Measurements from ENCODE around the gene VPS72. TPM values are rescaled to one million over a fixed set of nuclear protein-coding genes. Genes with fewer than 3 reads are reported as not detected.
"Not testable (repeated sequence)": the region's sequence is repeated elsewhere in the genome, so short reads cannot be mapped to it uniquely, and the experiment has no call there.

The VPS72 gene
- polyA plus RNA-seq, 4 donors = 66.6 to 74.2 (median 71.6) TPM

DNA sequence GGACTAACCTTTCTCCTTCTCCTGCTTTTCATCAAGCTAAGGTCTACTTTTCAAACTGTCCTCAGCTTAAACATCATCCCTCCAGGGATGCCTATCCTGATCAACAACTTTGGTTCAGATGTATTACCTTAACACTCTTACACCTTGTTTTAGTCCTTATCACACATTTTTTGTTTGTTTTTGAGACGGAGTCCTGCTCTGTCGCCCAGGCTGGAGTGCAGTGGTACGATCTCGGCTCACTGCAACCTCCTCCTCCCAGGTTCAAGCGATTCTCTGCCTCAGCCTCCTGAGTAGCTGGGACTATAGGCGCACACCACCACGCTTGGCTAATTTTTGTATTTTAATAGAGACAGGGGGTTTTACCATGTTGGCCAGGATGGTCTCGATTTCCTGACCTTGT is 1.3 kb downstream of the VPS72 start:
- not testable (repeated sequence) for DNase-seq (ENCODE audit: low read depth in 4 of 4, low spot score in 2 of 4)

DNA sequence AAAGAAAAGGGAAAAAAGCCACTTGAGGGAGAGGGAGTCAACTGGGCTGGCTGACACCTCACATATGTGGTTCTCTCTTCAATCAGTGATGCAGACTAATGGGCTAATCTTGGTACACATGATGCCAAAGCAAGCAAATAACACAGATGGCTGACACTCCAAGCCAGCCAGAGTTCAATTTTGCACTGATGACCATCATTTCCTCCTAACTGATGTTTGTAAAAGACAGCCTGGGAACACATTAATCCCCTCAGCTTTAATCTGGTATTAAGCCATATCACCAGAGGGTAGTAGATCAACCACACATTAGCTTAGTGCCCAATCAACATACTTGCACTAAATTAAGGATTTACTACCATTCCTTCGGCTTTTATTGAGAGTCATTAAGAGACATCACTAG is 2.8 kb downstream of the VPS72 start:
- DNase-seq (ENCODE audit: low read depth in 4 of 4, low spot score in 2 of 4) = no peak

DNA sequence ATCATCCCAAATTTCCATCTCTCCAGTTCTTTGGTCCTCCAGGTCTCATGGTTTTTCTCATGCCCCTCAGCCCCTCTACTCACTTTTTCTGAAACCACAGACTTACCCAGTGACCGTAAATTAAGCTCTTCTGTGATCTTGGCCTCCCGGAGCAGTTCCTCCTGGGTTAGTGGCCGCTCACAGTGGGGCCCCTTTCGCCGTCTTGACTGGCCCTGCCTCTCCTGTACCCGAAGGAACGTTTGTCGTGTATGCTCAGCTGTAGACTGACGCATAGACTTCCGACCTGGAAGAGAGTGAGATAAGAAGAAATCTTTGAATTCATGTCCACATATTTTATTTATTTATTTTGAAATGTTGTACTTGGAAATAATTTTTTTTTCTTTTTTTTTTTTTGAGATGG is 5.8 kb downstream of the VPS72 start:
- DNase-seq (ENCODE audit: low read depth in 4 of 4, low spot score in 2 of 4) = no peak

DNA sequence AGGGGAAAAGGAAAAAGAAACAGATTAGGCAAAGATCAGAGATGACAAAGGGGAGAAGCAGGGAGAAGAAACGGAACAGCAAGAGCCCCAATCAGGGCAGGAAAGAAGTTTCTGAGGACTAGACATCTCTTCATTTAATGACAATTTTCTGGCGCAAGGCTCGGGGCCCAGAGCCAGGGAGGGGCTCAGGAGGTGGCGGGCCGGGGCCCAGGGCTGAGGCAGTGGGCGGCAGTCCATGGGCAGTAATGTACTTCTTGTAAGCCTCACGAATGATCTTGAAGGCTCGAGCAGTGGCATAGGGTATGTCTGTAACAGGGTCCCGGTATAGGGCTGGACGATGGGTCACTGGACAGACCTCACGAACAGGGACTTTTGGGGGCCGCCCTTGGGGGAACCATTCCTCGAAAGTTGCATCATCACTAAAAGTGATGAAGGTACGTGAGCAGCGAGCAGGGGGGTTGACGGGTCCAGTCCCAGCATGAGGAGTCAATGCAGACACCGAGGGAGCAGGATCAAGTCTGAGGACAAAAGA is 13.4 kb downstream of the VPS72 start:
- DNase-seq (ENCODE audit: low read depth in 4 of 4, low spot score in 2 of 4) = no peak

DNA sequence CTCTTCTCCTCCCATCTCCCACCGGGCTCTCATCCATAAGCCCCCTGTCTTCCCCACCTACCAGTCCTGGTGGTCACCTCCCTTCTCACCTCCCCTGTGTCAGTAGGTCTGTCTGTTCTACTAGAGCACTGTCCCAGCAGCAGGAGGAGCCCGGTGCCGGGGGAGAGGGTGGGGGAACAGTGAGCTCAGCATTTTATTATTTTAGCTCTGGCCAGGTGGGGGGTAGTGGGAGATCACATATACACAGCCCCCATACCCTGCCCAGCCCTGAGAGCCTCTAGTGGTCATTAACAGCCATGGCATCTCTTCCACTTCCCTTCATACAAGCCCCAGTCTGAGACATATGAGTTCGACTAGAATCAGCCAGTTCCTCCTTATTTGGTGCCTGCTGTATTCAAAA is 14.1 kb downstream of the VPS72 start, which contains the start of gene TMOD4:
Gene TMOD4, minus strand, starts transcription at position 119 of the 400 bp plus-strand sequence. CDS start 1,106 bp downstream, outside the sequence.
- no peak for DNase-seq (ENCODE audit: low read depth in 4 of 4, low spot score in 2 of 4)

DNA sequence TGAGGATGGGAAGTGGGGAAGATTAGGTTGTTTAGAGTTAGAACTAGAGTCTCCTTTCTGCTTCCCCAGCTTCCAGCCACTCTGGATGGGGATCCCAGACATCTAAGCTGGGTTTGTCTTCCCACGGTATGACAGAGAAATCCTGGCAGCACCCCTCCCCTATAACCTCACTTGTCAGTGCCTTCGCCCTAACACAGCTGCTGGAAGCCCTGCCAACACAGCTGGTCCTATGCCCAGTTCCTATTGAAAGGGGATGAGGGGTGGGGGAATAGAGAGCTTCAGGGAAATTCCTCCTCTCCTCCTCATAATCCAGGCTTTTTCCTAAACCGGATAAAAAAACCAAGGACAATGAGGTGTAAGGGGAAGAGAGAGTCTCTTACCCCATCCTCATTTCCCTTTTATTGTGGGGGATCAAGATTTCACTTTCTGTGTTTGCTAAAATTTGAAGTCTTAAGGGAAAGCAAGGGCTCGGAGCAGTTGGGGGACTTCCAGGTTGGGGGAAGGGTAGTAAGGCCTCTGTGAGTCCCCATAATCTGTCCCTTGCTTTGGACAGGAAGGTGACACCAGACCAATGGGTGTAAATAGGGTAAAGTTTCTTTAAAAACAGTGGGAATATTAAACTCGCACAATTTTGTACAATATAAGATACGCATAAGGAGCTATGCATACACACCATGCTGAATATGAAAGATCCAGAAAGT is 14.8 kb downstream of the VPS72 start:
- DNase-seq (ENCODE audit: low read depth in 4 of 4, low spot score in 2 of 4) = no peak

DNA sequence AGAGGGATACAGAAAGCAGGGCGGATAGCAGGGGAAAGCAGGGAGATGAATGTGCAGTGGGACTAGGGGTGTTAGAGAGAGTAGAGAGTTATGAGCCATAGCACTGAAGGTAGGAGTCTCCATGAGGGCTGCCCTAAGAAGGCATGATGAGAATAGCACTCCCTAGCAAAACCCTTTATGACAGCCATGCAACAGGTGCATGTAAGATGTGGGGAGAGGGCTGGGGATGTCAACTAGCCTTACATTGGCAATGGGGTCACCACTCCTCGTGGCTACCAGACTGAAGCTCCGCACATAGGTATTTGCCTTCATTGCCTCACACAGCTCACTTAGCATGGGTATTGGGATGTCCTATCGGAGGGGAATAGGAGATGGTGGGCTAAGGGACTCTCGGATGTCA is 18.8 kb downstream of the VPS72 start:
- DNase-seq (ENCODE audit: low read depth in 4 of 4, low spot score in 2 of 4) = no peak

DNA sequence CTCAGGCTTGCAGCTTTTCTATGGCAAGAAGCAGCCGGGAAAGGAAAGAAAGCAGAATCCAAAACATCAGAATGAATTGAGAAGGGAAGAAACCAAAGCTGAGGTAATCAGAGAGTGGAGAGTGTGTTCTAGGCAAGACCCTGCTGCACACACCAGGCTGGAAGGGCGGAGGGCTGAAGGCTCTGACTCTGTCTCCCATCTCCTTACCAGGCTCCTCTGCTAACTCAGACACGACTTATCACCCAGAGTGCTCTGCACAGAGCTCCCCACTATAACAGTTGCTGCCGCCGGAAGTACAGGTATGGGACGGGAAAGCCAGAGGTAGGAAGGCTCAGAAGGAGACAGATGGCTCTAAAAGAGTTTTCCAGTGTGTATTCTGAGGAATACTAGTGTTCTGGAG is 22.9 kb downstream of the VPS72 start:
- no peak for DNase-seq (ENCODE audit: low read depth in 4 of 4, low spot score in 2 of 4)

DNA sequence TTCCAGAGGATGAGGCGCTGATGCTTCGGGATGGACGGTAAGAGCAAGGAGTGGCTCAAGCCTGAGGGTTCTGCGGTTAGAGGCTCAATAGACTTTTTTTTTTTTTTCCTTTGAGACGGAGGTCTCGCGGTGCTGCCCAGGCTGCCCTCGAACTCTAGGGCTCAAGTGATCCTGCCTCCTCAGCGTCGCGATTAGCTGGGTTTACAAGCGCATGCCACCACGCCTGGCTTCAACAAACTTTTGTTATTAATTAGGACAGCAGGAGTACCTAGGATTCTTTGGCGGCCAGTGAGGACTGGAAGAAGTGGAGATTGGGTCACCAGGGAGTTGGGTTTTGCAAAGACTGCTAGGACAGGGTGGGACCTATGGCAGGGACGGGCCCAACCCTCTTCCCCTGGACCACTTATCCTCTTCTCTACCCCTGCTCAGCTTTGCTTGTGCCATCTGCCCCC is 23.5 kb downstream of the VPS72 start:
- no peak for DNase-seq (ENCODE audit: low read depth in 4 of 4, low spot score in 2 of 4)

DNA sequence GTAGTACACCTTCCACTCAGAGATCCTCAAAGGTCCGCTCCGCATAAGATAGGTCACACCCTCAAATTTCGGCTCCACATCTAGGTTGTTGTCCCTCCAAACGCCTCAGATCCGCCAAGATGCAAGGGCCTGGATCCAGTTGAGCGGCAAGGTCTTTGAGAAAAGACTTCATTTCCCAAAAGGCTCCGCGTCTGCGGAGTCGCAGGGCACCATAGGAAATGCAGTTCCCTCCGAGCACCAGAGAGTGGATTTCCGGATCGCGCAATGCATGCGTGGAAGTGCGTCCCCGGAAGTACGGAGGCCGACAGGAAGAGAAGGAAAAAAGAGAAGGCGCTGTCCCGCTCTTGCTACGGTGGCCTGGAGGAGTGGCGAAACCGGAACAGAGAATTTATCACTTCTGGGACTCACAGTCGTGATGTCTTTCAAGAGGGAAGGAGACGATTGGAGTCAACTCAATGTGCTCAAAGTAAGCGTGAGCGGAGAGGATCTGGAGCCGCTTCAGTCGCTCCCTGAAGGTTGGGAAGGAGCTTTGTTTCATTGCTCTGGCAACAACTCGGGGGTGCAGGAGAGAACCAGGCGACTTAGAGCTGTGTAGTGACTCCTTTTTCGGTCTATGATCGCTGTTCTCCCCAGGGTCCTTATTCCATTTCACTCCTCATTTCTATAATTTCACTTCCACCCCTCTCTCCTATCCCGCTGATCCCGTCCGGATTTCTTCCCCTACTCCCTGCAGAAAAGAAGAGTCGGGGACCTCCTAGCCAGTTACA is 24.1 kb downstream of the VPS72 start, which contains the start of the genes LYSMD1 and SCNM1:
Gene LYSMD1, minus strand, starts transcription at position 165 of the 767 bp plus-strand sequence. CDS start 644 bp downstream, outside the sequence.
Gene SCNM1, plus strand, starts transcription at position 407 of the 767 bp plus-strand sequence. Its CDS starts 9 bp downstream, at position 416.
- peak; percentile 94 to 99 (median 97) for DNase-seq (ENCODE audit: low read depth in 4 of 4, low spot score in 2 of 4)

DNA sequence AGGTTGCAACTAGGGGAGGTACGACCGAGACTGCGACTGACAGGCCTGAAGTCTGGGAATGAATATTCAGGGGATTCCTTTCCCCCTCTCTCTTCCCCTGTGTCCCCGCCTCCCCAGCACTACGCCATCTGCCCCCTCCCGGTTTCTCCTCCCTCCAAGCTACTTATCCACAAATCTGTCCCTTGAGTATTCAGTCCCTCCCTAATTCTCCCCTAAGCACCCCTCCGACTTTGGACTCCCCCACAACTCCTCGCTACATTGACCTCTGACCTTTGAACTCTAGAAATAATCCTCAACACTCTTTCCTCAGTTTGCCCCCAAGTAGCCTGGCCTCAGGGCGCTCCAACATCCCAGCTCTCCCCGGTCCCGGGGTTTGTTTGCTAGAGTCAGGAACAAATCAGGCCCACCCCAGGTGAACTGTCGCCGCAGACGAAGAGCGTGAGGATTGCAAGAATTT is 24.7 kb downstream of the VPS72 start:
- DNase-seq (ENCODE audit: low read depth in 4 of 4, low spot score in 2 of 4) = peak in 1 of 4 donors; percentile 89

DNA sequence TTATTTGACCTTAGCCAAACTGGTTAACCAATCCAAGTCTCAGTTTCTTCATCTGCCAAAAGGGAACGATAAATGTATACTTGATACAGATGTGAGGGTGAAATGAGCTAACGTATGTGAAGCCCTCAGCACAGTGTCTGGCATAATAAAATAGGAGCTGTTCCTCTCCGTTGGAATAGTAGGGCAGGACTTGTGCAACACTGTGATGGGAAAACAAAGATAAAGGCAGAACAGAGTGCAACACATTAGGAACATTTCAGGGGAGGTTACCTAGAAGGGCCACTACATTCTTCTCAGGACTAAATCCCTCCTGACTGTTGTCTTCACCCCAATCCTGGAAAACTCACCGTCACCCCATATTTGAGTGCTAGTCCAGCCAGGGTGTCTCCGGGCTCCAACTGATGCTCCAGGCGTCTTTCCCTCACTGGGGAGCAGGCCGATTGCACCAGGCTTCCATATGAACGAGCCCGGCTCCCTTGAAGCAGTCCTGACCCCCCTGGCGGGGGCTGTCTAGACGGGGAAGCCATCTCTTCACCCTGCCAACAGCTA is 25.2 kb downstream of the VPS72 start:
- no peak for DNase-seq (ENCODE audit: low read depth in 4 of 4, low spot score in 2 of 4)

DNA sequence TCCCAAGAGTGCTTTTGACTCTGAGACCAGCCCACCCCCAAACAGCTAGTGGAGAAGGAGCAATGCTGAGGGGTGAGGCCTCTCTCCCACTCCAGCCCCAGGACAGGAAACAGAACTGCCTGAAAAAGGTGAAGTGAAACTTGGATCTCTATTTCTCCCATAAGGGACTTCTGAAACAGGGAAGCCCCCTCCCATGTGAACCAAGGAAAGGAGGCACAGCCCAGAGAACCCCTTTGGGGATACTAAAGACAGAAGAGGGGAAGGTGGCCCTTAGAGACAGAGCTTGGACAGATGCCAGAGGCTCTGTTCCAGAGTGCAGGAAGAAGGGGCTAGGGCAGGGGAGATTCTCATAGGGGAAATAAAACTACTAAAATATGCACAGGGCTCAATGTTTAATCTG is 30.6 kb downstream of the VPS72 start:
- DNase-seq (ENCODE audit: low read depth in 4 of 4, low spot score in 2 of 4) = no peak

DNA sequence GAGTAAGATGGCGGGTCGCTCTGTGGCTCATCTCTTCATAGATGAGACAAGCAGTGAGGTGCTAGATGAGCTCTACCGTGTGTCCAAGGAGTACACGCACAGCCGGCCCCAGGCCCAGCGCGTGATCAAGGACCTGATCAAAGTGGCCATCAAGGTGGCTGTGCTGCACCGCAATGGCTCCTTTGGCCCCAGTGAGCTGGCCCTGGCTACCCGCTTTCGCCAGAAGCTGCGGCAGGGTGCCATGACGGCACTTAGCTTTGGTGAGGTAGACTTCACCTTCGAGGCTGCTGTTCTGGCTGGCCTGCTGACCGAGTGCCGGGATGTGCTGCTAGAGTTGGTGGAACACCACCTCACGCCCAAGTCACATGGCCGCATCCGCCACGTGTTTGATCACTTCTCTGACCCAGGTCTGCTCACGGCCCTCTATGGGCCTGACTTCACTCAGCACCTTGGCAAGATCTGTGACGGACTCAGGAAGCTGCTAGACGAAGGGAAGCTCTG is 31.2 kb downstream of the VPS72 start:
- DNase-seq (ENCODE audit: low read depth in 4 of 4, low spot score in 2 of 4) = no peak

DNA sequence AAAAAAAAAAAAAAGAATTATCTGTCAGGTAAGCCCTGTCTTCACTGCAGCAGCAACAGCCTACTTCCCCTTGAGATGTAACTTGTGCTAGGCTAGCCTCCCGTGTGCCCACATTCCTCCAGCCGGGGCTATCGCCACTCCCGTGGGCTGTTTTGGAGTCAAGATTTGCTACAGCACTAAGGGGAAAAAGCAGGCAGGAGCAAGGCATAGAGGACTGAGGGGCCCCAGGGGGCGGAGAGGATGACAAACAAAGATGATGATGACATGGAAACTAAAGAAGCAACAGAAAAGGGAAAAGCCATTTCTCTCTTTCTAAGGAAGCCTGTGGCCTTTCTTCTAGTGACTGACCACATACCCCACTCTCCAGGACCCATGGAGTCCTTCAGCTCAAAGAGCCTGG is 31.7 kb downstream of the VPS72 start:
- DNase-seq (ENCODE audit: low read depth in 4 of 4, low spot score in 2 of 4) = no peak

DNA sequence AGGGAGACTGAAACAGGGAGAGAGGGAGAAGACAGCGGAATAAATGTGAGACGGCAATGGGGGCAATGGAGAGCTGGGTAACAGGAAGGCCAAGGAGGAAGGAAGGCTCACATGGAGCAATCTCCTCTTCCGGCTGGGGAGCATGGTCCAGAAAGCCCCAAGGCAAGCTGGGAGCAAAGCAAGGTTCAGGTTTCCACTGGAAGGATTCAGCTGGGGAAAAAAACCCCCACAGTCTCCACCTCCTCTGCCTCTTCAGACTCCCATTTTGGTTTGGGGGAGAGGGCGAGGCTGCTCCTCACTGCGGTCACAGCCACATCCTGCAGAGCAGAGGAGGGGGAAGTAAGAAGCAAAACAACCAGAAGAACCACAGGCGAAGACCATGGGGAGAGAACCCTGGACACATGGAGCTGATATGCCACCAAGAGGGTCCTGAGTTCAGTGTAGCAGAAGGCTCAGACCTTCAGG is 32.9 kb downstream of the VPS72 start:
- no peak for DNase-seq (ENCODE audit: low read depth in 4 of 4, low spot score in 2 of 4)

DNA sequence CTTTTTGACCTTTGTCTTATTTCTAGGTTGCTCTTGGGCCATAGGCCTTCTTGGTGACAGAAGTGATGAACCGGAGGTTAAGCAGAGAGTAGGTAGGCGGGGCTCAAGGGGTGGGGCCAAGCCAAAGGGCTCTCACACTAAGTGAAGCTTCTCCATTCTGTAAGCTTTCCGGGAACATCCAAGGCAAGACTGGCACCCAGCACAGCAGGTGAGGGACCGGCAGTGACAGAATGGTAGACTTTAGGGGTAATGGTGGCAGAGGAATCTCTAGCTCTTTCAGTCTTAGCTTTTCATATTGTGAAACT is 33.5 kb downstream of the VPS72 start, which contains the start of gene TNFAIP8L2:
Gene TNFAIP8L2, plus strand, starts transcription at position 135 of the 305 bp plus-strand sequence. CDS start 2,049 bp downstream, outside the sequence.
- no peak for DNase-seq (ENCODE audit: low read depth in 4 of 4, low spot score in 2 of 4)

DNA sequence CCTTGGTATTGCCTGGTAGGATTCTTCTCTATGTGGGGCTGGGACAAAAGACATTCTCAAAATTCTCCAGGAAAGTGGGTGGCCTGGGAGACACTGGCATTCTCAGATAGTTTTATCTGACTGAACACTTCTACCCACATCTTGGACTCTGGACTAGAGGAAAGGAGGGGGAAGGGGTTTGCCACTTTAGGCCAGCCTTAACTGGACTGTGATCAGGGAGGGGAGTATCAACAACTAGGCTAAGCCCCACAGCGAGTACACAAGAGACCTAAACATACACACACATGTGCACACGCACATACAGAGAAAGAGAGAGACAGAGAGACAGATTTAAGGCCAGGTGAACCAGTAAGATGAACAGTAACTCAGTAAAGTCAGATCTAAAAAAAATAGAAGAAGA is 42.3 kb downstream of the VPS72 start:
- no peak for DNase-seq (ENCODE audit: low read depth in 4 of 4, low spot score in 2 of 4)

DNA sequence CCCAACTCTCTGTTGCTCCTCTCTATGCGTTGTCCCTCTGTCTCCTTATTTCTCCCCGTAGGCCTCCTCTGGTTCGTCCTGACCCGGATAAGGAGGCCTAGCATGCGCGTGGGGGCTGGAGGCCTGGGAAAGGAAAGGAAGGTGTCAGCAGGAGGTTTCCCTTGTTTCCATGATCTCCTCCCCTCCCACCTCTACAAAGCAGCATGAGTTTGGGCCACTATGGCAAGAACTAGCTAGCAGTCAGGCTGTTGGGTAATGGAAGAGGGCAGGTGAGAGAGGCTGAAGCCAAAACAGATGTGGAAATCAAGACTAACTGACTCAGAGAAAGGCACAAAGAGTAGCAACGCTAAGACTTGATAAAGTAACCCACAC is 42.9 kb downstream of the VPS72 start:
- no peak for DNase-seq (ENCODE audit: low read depth in 4 of 4, low spot score in 2 of 4)

DNA sequence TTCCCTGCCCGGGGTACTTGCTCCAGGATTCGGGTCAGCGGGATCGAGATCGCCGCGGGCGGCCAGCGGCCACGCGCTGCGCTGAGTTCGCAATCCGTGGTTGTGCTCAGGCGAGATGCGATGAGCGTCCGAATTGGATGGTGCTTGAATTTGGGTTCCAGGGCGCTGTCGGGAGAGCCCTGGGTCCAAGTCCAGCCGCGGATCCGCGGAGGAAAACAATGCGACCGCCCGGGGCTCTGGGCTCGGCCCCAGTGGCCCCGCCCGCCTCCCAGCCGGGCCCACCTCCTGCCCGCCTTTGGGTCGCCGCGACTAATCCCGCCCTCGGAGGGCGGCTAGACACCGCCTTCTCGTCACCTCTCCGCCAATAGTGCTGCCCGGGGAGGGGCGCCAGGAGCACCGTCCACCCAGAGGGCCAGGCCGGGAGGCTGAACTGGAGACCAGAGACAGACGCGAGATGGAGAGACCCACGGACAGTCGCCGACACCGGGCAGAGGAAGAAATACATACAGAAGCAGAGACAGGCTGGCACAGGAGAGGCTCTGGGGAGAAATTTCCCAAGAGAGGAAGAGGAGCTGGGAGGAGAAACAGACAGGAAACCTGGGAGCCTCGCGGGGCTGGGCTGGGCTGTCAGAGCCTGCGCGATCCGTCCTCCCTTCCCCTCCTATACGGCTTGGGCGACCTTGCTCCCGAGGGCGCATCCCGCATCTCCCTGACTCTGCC is 43.4 kb downstream of the VPS72 start, which contains the start of gene SEMA6C:
Gene SEMA6C, minus strand, starts transcription at position 220 of the 720 bp plus-strand sequence. CDS start 4,010 bp downstream, outside the sequence.
- DNase-seq (ENCODE audit: low read depth in 4 of 4, low spot score in 2 of 4) = peak in 2 of 4 donors; percentile 89 to 91

Measured in left renal cortex interstitium (tissue), 4 donors.